Heart right ventricle (tissue), 16 donors: ENCODE results near the gene DPP10. TPM values are rescaled to one million over a fixed set of nuclear protein-coding genes. Genes with fewer than 3 reads are reported as not detected.

ENCODE experiments used
- ATAC-seq, 8 donors: fragments of 200-7000 bp; cut with Tn5 transposase; one replicate each; pipeline ENCODE4 v1.9.1; 2020; ENCODE audit warnings: mild to moderate bottlenecking in 8 of 8, moderate library complexity in 8 of 8, moderate number of reproducible peaks in 1 of 8
- DNase-seq, 2 donors: peaks; one replicate each; pipeline ENCODE4 v3.0.0-alpha.2; 2020
- H3K27ac ChIP-seq, 10 donors: fragments of 200-600 bp; sonication (generic) in 2 of 10; one replicate each; pipeline versions ENCODE4 v1.5.0 to v1.8.0; 2020 to 2022; ENCODE audit warnings: mild to moderate bottlenecking in 3 of 10
- H3K27me3 ChIP-seq, 7 donors: fragments of 200-600 bp; one replicate each; pipeline ENCODE4 v1.8.0; 2021 to 2022; ENCODE audit warnings: mild to moderate bottlenecking in 2 of 7
- H3K36me3 ChIP-seq, 9 donors: fragments of 200-600 bp; sonication (generic) in 1 of 9; one replicate each; pipeline versions ENCODE4 v1.5.0 to v1.8.0; 2020 to 2022; ENCODE audit warnings: mild to moderate bottlenecking in 2 of 9
- H3K4me1 ChIP-seq, 9 donors: fragments of 200-600 bp; sonication (generic) in 1 of 9; one replicate each; pipeline versions ENCODE4 v1.5.0 to v1.8.0; 2020 to 2022; ENCODE audit warnings: mild to moderate bottlenecking in 4 of 9
- H3K4me3 ChIP-seq, 10 donors: fragments of 200-600 bp; sonication (generic) in 2 of 10; one replicate each; pipeline versions ENCODE4 v1.5.0 to v1.8.0; 2020 to 2022; ENCODE audit warnings: mild to moderate bottlenecking in 7 of 10, moderate library complexity in 2 of 10
- H3K9me3 ChIP-seq, 11 donors: fragments of 200-600 bp in 10 of 11; sonication (generic) in 2 of 11; one replicate each; pipeline versions ENCODE4 v1.5.0 to v1.8.0; 2013 to 2022; ENCODE audit warnings: mild to moderate bottlenecking in 2 of 11, control low read depth in 1 of 11, moderate library complexity in 1 of 11
- CTCF ChIP-seq, 9 donors: fragments of 200-600 bp; sonication (generic) in 2 of 9; IDR thresholded peaks; one replicate each; pipeline versions ENCODE4 v1.5.0 to v1.8.0; 2021 to 2022; ENCODE audit warnings: antibody characterized with exemption in 9 of 9, mild to moderate bottlenecking in 5 of 9, moderate library complexity in 1 of 9
- WGBS, 2 donors: extraction: QIAGEN DNeasy Blood & Tissue Kit; methylation state at CpG; one replicate each; pipeline ENCODE4 v1.1.7; 2013; ENCODE audit warnings: inconsistent platforms in 1 of 2; 5-methylcytosine and 5-hydroxymethylcytosine counted together
- intact Hi-C, 10 donors: fragments of 100-400 bp; cut with DNase I; formaldehyde crosslinking; loops; one replicate each; pipeline versions ENCODE4 v1.11.1 to v1.14.2; 2022
- polyA plus RNA-seq, 2 donors: library from polyadenylated mRNA; stranded (reverse); fragments of 200-250 nt; gene quantifications; one replicate each; pipeline ENCODE4 v1.2.3, GENCODE V29; 2013
- total RNA-seq, 10 donors: library from RNA; stranded (reverse); fragmentation: NEBNext Ultra II Directional in 3 of 10; extraction: Animal tissue kit (Norgen Biotek cat#: 25700) in 3 of 10; gene quantifications; one replicate each; pipeline versions ENCODE4 v1.2.1 to v1.2.4, GENCODE V29; 2021 to 2023
- donor health status: Arrhythmogenic right ventricular cardiomyopathy.
- donor health status: ischemic (EF 13 %, LVEDD 7.1; RV severe dilation, severe dysfunction).
- donor health status: healthy with polysubstance abuse.
- donor health status: DM: no; HTN: yes; CAD: no.
- donor health status: DM: no; HTN: no; CAD: no.
- donor health status: ischemic (EF 25% LVEDD 6.9; RV normal size, moderate dysfunction).
- donor health status: ischemic (EF 25% LVEDD 5.7; RV mildly dilated, moderate dysfunction).
- donor health status: healthy.
- donor health status: DM: yes; HTN: yes; CAD: no.
- donor health status: Ischemic cardiomyopathy.
- donor health status: ischemic (EF 35%, LVEDD 5.7; RV mildly dilated, moderate dysfunction).
- donor health status: nonischemic (EF 11% LVEDD 7.7; RV severe dilation, severe dysfunction).
- donor health status: DM: yes; HTN: yes; CAD: no.
- donor health status: PGD.
- donor health status: ischemic (EF 29% LVEDD 5.4; RV normal size, mild dysfunction).
- donor health status: nonischemic (EF 23%, LVEDD 6.1; RV moderate dilation, normal function).

The DPP10 gene
- total and polyA plus RNA-seq, 12 donors, result 0.15 to 0.49 (median 0.38) TPM; not detected in 9

GRCh38 chr2:114543236-114543766, 100.9 kb downstream of the DPP10 start:
- TF ChIP-seq CTCF (IDR thresholded peaks at IDR 0.05), result peak in 7 of 9 donors; percentile 30 to 59 (median 33)
- peaks cover 0 to 9% (median 2%) of the 10 kb centered on the region in 11 donors for H3K9me3 ChIP-seq
- intact Hi-C loops, result loop anchor here in 2 of 10 donors (2.0 to 10.0 kb wide), 2 partner anchors 562 to 568 kb away; no protein-coding TSS in a partner anchor
- DNase-seq (peak in 1 of 2 donors; percentile 68), ATAC-seq (peak; percentile 71 to 95 (median 88))
- 10 to 12% methylated on average over 7 of the region's 7 CpGs for WGBS, 2 donors
- H3K27ac ChIP-seq, result peak overlapping the region in 8 of 10 donors; percentile 21 to 67 (median 40)
- peaks cover 0 to 5% (median 0%) of the 10 kb centered on the region in 7 donors for H3K27me3 ChIP-seq
- no peaks in the 10 kb centered on the region for H3K36me3 ChIP-seq
- H3K4me3 ChIP-seq, result no peak overlapping the region
- peaks cover 0 to 14% (median 7%) of the 10 kb centered on the region in 9 donors for H3K4me1 ChIP-seq

DNA sequence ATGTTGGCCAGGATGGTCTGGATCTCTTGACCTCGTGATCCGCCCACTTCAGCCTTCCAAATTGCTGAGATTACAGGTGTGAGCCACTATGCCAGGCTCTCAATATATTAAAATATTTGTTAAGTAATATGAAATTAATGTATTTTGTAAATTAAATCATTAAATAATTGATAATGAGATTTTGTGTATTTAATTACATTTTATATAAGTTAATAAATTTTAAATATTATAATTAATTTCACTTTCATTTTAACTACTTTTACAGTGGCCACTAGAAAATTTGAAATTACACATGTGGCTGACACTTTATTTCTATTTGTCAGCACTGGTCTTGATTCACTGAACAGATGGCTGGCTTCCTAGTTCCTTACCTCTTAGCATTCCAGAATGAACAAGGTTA, 102.6 kb downstream of the DPP10 start:
- WGBS, 2 donors, result 98% methylated on average over 2 of the region's 2 CpGs
- no peak for TF ChIP-seq CTCF (IDR thresholded peaks at IDR 0.05)
- Histone ChIP-seq H3K27me3 (peaks cover 0 to 5% (median 0%) of the 10 kb centered on the region in 7 donors), H3K4me3 (no peak overlapping the region), H3K4me1 (peaks cover 0 to 14% (median 7%) of the 10 kb centered on the region in 9 donors), H3K9me3 (peaks cover 0 to 9% (median 2%) of the 10 kb centered on the region in 11 donors), H3K36me3 (no peaks in the 10 kb centered on the region), H3K27ac (no peak overlapping the region)
- intact Hi-C loops, result loop anchor here in 1 of 10 donors (10.0 kb wide), 1 partner anchor 570 kb away; no protein-coding TSS in a partner anchor
- no peak for DNase-seq
- no peak for ATAC-seq

DNA sequence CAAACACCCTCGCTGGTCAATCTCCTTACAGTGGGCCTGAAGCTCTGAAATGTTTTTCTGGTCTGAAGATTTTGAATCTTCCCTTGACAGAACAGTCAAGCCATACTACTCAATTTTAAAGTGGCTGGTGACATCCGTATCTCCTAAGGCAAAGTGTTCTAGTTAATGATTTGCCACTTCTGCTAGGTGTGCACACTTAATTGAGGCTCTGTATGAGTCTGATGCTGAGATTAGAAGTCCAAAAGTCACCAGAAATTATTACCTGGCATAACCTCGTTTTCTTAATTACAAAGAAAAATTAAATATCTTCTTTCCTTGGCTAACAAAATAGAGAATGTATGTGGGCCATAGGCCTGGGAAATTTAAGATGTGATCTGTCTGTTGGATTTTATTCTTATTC, 104.1 kb downstream of the DPP10 start:
- H3K4me1 ChIP-seq, result peaks cover 0 to 14% (median 7%) of the 10 kb centered on the region in 9 donors
- ATAC-seq (no peak), DNase-seq (no peak)
- H3K27me3 ChIP-seq, result peaks cover 0 to 8% (median 0%) of the 10 kb centered on the region in 7 donors
- peaks cover 0 to 9% (median 2%) of the 10 kb centered on the region in 11 donors for H3K9me3 ChIP-seq
- intact Hi-C loops, result loop anchor here in 1 of 10 donors (10.0 kb wide), 1 partner anchor 572 kb away; no protein-coding TSS in a partner anchor
- no peak for TF ChIP-seq CTCF (IDR thresholded peaks at IDR 0.05)
- no peaks in the 10 kb centered on the region for H3K36me3 ChIP-seq
- H3K4me3 ChIP-seq, result no peak overlapping the region
- H3K27ac ChIP-seq, result no peak overlapping the region
- WGBS, 2 donors, result 80 to 81% methylated on average over 3 of the region's 3 CpGs

GRCh38 chr2:114548151-114548550, 105.7 kb downstream of the DPP10 start:
- Histone ChIP-seq H3K27ac (no peak overlapping the region), H3K36me3 (no peaks in the 10 kb centered on the region), H3K4me1 (peaks cover 0 to 11% (median 5%) of the 10 kb centered on the region in 9 donors), H3K4me3 (no peak overlapping the region), H3K9me3 (peaks cover 0 to 9% (median 2%) of the 10 kb centered on the region in 11 donors), H3K27me3 (peaks cover 0 to 11% (median 5%) of the 10 kb centered on the region in 7 donors)
- 85 to 86% methylated on average over 6 of the region's 6 CpGs for WGBS, 2 donors
- intact Hi-C loops, result loop anchor here in 1 of 10 donors (10.0 kb wide), 1 partner anchor 573 kb away; no protein-coding TSS in a partner anchor
- DNase-seq (no peak), ATAC-seq (no peak)
- TF ChIP-seq CTCF (IDR thresholded peaks at IDR 0.05), result no peak
